HG03460 (cell line): ENCODE results near the gene CLK4.
"Not testable (repeated sequence)": the region's sequence is repeated elsewhere in the genome, so short reads cannot be mapped to it uniquely, and the experiment has no call there.

ENCODE experiments used
- ATAC-seq: cut with Tn5 transposase; IDR thresholded peaks from one replicate; pipeline ENCODE4 v1.9.1; 2021; ENCODE audit not compliant: unreplicated experiment

CLK4 gene

DNA sequence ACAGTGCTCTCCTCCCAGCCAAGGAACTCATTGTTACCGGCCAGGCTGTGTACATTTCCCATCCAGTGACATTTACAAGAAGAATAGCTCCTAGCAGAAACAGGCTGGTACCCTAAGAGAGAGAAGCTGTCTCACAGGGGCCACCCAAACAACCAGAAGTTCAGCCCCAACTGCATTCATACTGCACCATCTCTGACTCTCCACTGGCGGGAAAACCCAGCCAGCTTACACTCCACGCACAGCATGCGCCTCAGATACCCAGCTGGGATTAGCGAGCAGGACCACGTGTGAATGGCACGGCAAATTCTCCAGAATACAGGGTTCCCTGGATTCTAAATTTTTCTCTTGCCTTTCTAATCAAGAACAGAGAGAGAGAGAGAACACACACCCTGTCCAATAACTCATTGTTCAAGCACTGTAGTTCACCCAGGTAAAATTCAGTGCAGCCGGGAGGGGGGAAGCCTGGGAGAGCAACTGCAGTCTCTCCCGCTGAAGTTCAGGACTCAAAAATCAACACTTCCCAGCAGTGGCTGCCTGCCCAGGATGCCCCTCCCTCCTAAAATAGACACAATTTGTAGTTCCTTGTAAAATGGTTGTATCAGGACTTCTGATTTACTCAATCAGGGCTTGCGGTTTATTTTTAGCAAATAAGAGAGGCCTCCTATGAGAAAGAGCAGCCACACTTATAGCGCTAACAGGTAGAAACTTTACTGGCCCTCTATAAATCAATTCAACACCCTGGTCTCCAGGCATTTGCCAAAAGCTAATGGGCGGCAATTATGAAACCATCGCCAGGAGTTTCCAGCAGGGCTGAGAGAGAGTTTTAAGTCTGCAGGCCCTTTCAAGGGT is 38.9 kb downstream of the CLK4 start:
- no peak for ATAC-seq

GRCh38 chr5:178586396-178586795 is 40.5 kb downstream of the CLK4 start:
- no peak for ATAC-seq

GRCh38 chr5:178585421-178585820 is 41.4 kb downstream of the CLK4 start:
- ATAC-seq, result not testable (repeated sequence)

DNA sequence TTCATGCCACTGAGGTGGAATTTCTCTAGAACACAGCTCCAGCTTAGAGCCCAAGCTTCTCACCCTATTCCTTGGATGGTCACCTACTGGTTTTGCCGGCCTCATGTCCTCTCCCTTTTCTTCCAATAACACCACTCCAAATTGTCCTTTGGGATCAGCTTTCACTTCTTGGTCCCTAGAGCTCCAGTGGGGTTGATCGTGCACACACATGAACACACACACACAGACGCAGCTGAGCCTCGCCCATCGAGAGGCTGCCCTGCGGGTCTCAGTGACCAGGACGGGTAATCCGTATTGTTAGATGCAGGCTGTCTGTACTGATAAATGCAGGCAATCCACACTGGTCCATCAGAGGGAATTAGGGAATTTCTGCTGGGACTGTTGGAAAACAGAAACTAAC is 43.6 kb downstream of the CLK4 start:
- no peak for ATAC-seq

DNA sequence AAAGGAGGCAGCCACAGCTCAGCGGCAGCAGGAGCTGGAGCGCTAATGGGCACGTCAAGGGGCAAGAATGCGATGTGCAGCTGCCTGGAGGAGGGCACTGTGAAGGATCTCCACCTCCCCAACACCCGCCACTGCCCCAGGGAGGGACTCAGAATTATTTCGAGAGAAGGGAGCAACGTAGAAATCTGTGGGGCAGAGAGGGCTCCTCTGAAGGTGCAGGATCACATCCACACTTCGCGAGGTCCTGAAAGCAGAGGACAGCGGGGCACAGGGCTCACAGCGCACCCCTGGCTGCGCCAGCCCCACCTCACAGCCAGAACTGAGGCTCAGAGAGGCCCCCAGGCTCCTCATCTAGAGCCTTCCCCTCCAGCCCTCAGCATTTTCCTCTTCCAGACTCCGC is 44.6 kb downstream of the CLK4 start:
- ATAC-seq, result no peak

- no peak for ATAC-seq
Measured at GRCh38 chr5:178581621-178582020, 45.2 kb downstream of the CLK4 start.

DNA sequence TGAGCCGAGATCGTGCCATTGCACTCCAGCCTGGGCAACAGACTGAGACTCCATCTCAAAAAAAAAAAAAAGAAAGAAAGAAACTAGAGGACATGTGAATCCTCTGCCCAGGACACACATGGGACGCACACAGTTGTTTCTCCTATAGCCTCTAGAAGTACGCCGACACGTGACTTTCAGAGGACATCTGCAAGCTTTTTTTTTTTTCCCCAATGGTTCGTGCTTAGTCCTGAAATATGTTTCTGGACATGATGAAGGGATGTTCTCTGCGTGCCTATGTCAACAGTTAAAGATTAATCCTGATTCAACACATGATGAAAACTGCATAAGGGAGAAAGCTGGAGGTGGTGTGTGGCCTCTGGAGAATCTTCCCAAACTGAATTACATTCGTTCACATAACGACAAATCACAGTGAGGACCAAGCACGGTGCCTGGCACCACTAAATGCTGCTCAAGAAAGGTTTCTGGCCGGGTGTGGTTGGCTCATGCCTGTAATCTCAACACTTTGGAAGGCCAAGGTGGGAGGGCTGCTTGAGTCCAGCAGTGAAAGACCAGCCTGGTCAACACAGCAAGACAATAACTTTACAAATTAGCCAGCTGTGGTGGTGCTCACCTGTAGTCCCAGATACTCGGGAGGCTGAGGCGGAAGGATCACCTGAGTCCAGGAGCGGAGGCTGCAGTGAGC is 46.4 kb downstream of the CLK4 start:
- ATAC-seq, result no peak

GRCh38 chr5:178577944-178578343 is 48.9 kb downstream of the CLK4 start:
- no peak for ATAC-seq

- no peak for ATAC-seq
Measured at GRCh38 chr5:178577376-178577839, 49.4 kb downstream of the CLK4 start.

- no peak for ATAC-seq
Measured at GRCh38 chr5:178576591-178577351, 50.1 kb downstream of the CLK4 start.

GRCh38 chr5:178573216-178573615 is 53.6 kb downstream of the CLK4 start:
- ATAC-seq, result no peak

- no peak for ATAC-seq
Measured at GRCh38 chr5:178572617-178573016, 54.2 kb downstream of the CLK4 start.

GRCh38 chr5:178569485-178569884 is 57.4 kb downstream of the CLK4 start:
- ATAC-seq, result no peak

DNA sequence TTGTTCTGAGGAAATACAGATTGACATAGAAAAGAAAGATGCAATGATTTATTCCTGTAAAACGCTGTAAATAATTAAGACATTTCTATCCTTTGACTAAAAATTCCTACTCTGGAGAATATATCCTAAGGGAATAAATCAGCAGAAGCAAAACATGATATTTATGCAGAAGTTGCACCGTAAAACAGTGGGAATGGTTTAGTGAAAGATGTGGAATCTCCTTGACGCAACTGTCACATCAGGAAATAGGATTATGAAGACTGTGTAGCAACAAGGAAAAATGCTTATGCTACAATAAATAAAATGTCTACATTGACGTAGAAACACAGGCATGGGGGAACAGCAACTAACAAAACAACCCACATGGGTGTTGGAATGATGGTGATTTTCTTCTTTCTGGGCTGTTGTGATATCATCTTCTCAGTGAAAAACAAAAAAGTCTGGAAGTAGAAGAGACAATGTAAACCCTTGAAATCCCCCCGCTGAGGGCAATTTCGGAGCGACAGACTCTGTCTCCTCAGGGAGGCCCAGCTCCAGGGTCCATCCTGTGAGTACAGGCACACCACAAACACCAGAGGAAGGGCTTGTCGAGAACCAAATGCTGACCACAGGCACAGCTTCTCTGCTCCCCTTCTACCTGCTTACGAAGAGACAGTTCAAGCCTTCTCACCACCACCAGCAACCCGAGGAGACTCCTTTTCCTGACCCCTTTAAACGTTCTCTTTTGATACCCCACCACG is 61.9 kb downstream of the CLK4 start:
- no peak for ATAC-seq

DNA sequence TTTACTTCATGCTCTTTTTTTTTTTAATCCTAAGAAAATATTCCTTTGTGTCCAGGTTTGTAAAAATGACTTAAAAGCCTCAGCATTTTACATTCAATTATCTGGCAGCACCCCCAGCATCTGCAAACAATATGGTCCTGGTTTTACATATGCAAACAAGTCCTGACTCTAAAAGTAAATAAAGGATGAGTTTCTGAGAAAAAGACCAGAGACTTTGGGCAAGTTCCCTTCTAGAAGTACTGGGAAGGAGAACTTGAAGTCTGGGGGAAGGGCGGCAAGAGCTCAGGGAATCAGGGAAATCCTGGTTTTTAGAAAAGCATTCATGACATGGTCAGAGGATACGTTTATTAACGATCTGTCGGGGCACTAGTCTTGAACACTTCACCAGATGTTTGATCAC is 62.5 kb downstream of the CLK4 start:
- ATAC-seq, result no peak

DNA sequence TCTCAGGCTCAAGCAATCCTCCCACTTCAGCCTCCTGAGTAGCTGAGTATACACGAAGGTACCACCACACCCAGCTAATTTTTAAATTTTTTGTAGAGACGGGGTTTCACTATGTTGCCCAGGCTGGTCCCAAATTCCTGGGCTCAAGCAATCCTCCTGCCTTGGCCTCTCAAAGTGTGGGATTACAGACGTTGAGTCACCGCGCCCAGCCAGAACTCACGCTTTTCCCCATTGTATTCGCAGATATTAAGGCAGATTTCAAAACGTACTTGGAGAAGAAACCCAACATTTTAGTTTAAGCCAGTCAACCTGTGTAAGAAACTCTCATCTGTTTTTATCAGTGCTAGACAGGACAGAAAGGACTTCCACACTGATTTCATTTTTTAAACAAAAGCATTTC is 63.2 kb downstream of the CLK4 start:
- no peak for ATAC-seq

- no peak for ATAC-seq
Measured at GRCh38 chr5:178561746-178562264, 65.0 kb downstream of the CLK4 start.

- no peak for ATAC-seq
Measured at GRCh38 chr5:178560911-178561310, 65.9 kb downstream of the CLK4 start.

DNA sequence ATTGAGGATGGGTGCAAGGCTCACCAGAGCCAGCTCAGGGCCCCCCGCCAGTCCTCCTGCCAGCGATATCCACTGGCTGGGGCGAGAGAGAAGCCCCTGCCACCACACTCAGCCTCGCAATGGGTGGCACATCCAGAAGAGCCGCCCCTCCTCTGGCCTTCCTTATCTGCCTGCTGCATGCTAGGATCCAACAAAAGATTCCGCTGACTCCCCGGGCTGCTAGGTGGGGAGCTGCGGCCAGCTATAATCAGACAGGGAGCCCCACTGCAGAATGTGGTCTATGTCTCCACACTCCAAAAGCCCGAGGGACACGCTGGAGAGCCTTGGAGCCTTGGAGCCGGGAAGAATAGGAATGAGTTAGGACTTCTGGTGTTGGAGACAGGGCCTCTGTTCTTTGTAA is 69.4 kb downstream of the CLK4 start:
- no peak for ATAC-seq

DNA sequence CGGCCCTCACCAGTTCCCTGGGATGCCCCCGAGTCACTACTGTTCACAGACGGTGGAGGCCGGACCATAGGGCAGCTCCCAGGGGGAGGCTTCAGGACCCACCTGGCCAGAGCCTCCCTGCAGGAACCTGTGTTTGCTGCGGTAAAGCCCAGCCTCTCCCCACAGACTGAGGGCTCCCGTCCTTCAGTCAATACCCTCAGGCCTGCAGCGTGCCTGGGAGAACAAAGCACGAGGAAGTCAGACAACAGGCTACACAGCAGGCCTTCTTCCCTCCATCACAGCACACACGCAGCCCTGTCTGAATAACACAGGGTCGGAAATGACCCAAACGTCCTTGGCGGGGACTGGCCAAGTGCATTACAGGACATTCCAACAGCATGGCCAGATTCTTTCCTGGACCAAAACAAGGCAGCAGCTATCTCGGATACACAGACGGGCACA is 71.1 kb downstream of the CLK4 start:
- no peak for ATAC-seq

DNA sequence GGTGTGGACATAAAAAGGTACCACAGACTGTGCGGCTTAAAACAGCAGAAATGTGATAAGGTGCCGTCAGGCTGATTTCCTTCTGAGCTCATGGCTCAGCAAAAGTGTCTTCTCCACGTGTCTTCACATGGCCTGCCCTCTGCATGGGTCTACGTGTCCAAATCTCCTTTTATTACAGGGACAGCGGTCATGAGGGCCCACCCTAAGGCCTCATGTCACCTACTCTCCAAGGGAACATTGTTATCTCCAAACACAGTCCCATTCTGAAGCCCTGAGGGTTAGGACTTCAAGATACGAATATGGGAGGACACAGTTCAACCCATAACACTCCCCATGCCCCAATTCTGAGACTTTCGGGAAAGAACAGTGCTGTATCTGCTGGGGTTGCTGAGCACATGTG is 71.8 kb downstream of the CLK4 start:
- no peak for ATAC-seq
